K562 (cell line): ENCODE results near the gene DNASE1L2. TPM values are rescaled to one million over a fixed set of nuclear protein-coding genes. Genes with fewer than 3 reads are reported as not detected.

ENCODE experiments used
- BRCA1 ChIP-seq, 2 experiments: fragments of 450-650 bp in 1 of 2; sonication (generic) in 1 of 2; formaldehyde crosslinking in 1 of 2; IDR thresholded peaks; 2 replicates each; pipeline versions ENCODE4 v1.5.0 to v1.6.1; 2017 to 2020; ENCODE audit warnings: mild to moderate bottlenecking in 1 of 2, missing genetic modification reagents in 1 of 2
- CREB5 ChIP-seq: fragments of 250-450 bp; sonication (Bioruptor Pico); IDR thresholded peaks from 2 replicates; pipeline ENCODE4 v1.5.0; 2020; ENCODE audit warnings: mild to moderate bottlenecking
- JUN ChIP-seq, 2 experiments: sonication (generic) in 1 of 2; formaldehyde crosslinking in 1 of 2; IDR thresholded peaks; 2 replicates each; pipeline versions ENCODE4 v1.6.1 to v1.8.0; 2012 to 2022; ENCODE audit warnings: borderline replicate concordance in 2 of 2, mild to moderate bottlenecking in 2 of 2, improper control_type of control experiment in 1 of 2, low read depth in 1 of 2, low read length in 1 of 2, missing genetic modification reagents in 1 of 2
- JUNB ChIP-seq: fragments of 450-650 bp; formaldehyde crosslinking; conservative IDR thresholded peaks from 2 replicates; pipeline ENCODE4 v1.4.0; 2020; ENCODE audit warnings: mild to moderate bottlenecking
- NCOA4 ChIP-seq: fragments of 450-650 bp; IDR thresholded peaks from 2 replicates; pipeline ENCODE4 v1.6.1; 2018; ENCODE audit warnings: mild to moderate bottlenecking; ENCODE audit not compliant: partially characterized antibody
- RNF2 ChIP-seq: sonication (generic); IDR thresholded peaks from 2 replicates; pipeline ENCODE4 v1.6.1; 2016
- SAP30 ChIP-seq: fragments of 200-600 bp; sonication (generic); IDR thresholded peaks from 2 replicates; pipeline ENCODE4 v1.6.1; 2012; ENCODE audit warnings: borderline replicate concordance, low read depth, mild to moderate bottlenecking, moderate library complexity, low read length, control low read depth, inconsistent platforms; ENCODE audit not compliant: insufficient read depth, poor library complexity, severe bottlenecking
- SRSF9 ChIP-seq: fragments of 200-400 bp; formaldehyde crosslinking; IDR thresholded peaks from 2 replicates; pipeline ENCODE4 v1.6.1; 2017; ENCODE audit warnings: low read depth, low read length, borderline replicate concordance
- STAT5A ChIP-seq: IDR thresholded peaks from 2 replicates; pipeline ENCODE4 v1.6.1; 2012; ENCODE audit warnings: low read length, inconsistent platforms, borderline replicate concordance
- TCF7L2 ChIP-seq: fragments of 150-350 bp; IDR thresholded peaks from 2 replicates; pipeline ENCODE4 v1.6.1; 2016; ENCODE audit warnings: low read depth, mild to moderate bottlenecking, low read length, moderate library complexity
- ZNF398 ChIP-seq: fragments of 250-450 bp; sonication (Bioruptor Pico); IDR thresholded peaks from 2 replicates; pipeline ENCODE4 v1.8.0; 2021; ENCODE audit warnings: moderate library complexity, mild to moderate bottlenecking, inconsistent platforms
- ZNF407 ChIP-seq: fragments of 450-650 bp; IDR thresholded peaks from 2 replicates; pipeline ENCODE4 v1.6.1; 2016; ENCODE audit warnings: low read depth
- ZNF77 ChIP-seq: fragments of 250-450 bp; sonication (Bioruptor Pico); IDR thresholded peaks from 2 replicates; pipeline ENCODE4 v1.5.0; 2020
- polyA plus RNA-seq, 8 experiments: library from polyadenylated mRNA; depleted of rRNA in 4 of 8; stranded (reverse) in 5 of 8; unstranded in 3 of 8; fragments of >200 nt; fragmentation: Nextera tagmentation in 2 of 8; fragmentation: Illumina TruSeq in 1 of 8; extraction: Ambion mirVana in 2 of 8; extraction: Trizol in 1 of 8; gene quantifications; 2 replicates each; pipeline versions ENCODE4 v1.2.1 to v1.2.3, GENCODE V29; 2011 to 2014; ENCODE audit warnings: inconsistent platforms in 1 of 8, missing spikeins in 1 of 8
- total RNA-seq, 7 experiments: library from RNA; depleted of rRNA in 6 of 7; stranded (reverse); fragments of >200 nt in 6 of 7; fragmentation: Illumina TruSeq in 2 of 7; extraction: Trizol in 2 of 7; gene quantifications; 2 replicates each; pipeline versions ENCODE4 v1.2.1 to v1.2.3, GENCODE V29; 2011 to 2021; ENCODE audit warnings: low replicate concordance in 1 of 7

The DNASE1L2 gene
- total and polyA plus RNA-seq, 9 of the 15 experiments (the other 6 are each of a cell fraction or from before 2014, with no cell fraction given), result 0.08 to 2.7 (median 1.7) TPM; not detected in 1

- TF ChIP-seq JUN (IDR thresholded peaks at IDR 0.05; ENCODE audit: borderline replicate concordance, low read depth, low read length), result peak; percentile 61
- peak; percentile 91; the same call in 1 of the 2 replicates for TF ChIP-seq JUN (CRISPR knock-in tag; IDR thresholded peaks at IDR 0.05; ENCODE audit: borderline replicate concordance)
- no peak for TF ChIP-seq CREB5 (CRISPR knock-in tag)
- TF ChIP-seq TCF7L2, result no peak
- TF ChIP-seq ZNF407, result peak; percentile 32; the same call in 1 of the 2 replicates
- no peak for TF ChIP-seq ZNF398
- no peak for TF ChIP-seq STAT5A
- peak; percentile 62; the same call in 1 of the 2 replicates for TF ChIP-seq RNF2
- TF ChIP-seq SRSF9, result no peak
- TF ChIP-seq NCOA4, result no peak
- peak; percentile 53 for TF ChIP-seq SAP30
- TF ChIP-seq ZNF77 (CRISPR knock-in tag), result no peak
- no peak for TF ChIP-seq BRCA1 (IDR thresholded peaks at IDR 0.05)
- no peak for TF ChIP-seq BRCA1 (CRISPR knock-in tag; IDR thresholded peaks at IDR 0.05)
- TF ChIP-seq JUNB (CRISPR knock-in tag), result peak; percentile 93
Measured at GRCh38 chr16:2267913-2268666, 31.8 kb downstream of the DNASE1L2 start, which contains the start of gene RNPS1 (continued).
